ENCODE data around the gene KCNK10. TPM values are rescaled to one million over a fixed set of nuclear protein-coding genes. Genes with fewer than 3 reads are reported as not detected.

Gene KCNK10
- total and polyA plus RNA-seq, 10 of the 15 experiments (the other 5 are each of a cell fraction or from before 2014, with no cell fraction given) = 0.01 to 0.06 (median 0.02) TPM; not detected in 7

- in situ Hi-C loops (cut with MboI) (no loop called here), intact Hi-C loops (cut with micrococcal nuclease; ENCODE audit: unreplicated experiment) (no loop called here)
- Histone ChIP-seq H3K27me3 (replicated peaks in 1 of 2; ENCODE audit: control insufficient read depth in 2 of 2, insufficient read depth in 2 of 2, low read length in 1 of 2) (no peaks in the 10 kb centered on the region), H3K79me2 (ENCODE audit: control insufficient read depth, insufficient read depth, low read length) (no peaks in the 10 kb centered on the region), H3K9me3 (replicated peaks; ENCODE audit: control insufficient read depth, insufficient read depth, low read length) (no peaks in the 10 kb centered on the region), H3K4me3 (no peak overlapping the region), H2AFZ (ENCODE audit: control insufficient read depth, low read depth, low read length) (no peak overlapping the region), H4K20me1 (ENCODE audit: control insufficient read depth, insufficient read depth) (no peaks in the 10 kb centered on the region), H3K36me3 (ENCODE audit: control insufficient read depth in 2 of 2, insufficient read depth in 2 of 2, low read length in 1 of 2) (no peaks in the 10 kb centered on the region), H3K4me1 (ENCODE audit: control insufficient read depth, insufficient read depth, low read length) (no peaks in the 10 kb centered on the region), H3K27ac (ENCODE audit: control insufficient read depth, insufficient read depth) (no peak overlapping the region), H3K4me2 (ENCODE audit: control insufficient read depth, insufficient read depth) (no peak overlapping the region), H3K9ac (ENCODE audit: control insufficient read depth, insufficient read depth, low read length) (no peak overlapping the region)
- 64% methylated on average over 1 of the region's 1 CpG for WGBS (ENCODE audit: insufficient coverage, insufficient replicate concordance, low lambda C conversion rate, missing lambda C conversion rate)
- TF ChIP-seq ZNF207 (IDR thresholded peaks at IDR 0.05; ENCODE audit: borderline replicate concordance) = no peak
- no peak for TF ChIP-seq MTA3 (IDR thresholded peaks at IDR 0.05; ENCODE audit: borderline replicate concordance, low read length)
- no peak for TF ChIP-seq JUND (IDR thresholded peaks at IDR 0.05; ENCODE audit: low read depth, low read length)
- TF ChIP-seq, protein P1, sequence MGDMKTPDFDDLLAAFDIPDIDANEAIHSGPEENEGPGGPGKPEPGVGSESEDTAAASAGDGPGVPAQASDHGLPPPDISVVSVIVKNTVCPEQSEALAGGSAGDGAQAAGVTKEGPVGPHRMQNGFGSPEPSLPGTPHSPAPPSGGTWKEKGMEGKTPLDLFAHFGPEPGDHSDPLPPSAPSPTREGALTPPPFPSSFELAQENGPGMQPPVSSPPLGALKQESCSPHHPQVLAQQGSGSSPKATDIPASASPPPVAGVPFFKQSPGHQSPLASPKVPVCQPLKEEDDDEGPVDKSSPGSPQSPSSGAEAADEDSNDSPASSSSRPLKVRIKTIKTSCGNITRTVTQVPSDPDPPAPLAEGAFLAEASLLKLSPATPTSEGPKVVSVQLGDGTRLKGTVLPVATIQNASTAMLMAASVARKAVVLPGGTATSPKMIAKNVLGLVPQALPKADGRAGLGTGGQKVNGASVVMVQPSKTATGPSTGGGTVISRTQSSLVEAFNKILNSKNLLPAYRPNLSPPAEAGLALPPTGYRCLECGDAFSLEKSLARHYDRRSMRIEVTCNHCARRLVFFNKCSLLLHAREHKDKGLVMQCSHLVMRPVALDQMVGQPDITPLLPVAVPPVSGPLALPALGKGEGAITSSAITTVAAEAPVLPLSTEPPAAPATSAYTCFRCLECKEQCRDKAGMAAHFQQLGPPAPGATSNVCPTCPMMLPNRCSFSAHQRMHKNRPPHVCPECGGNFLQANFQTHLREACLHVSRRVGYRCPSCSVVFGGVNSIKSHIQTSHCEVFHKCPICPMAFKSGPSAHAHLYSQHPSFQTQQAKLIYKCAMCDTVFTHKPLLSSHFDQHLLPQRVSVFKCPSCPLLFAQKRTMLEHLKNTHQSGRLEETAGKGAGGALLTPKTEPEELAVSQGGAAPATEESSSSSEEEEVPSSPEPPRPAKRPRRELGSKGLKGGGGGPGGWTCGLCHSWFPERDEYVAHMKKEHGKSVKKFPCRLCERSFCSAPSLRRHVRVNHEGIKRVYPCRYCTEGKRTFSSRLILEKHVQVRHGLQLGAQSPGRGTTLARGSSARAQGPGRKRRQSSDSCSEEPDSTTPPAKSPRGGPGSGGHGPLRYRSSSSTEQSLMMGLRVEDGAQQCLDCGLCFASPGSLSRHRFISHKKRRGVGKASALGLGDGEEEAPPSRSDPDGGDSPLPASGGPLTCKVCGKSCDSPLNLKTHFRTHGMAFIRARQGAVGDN (IDR thresholded peaks at IDR 0.05) = no peak
- TF ChIP-seq HDGF (IDR thresholded peaks at IDR 0.05) = no peak
- no peak for TF ChIP-seq BRCA1 (IDR thresholded peaks at IDR 0.05; ENCODE audit: low read depth, low read length)
- TF ChIP-seq ZNF24 (IDR thresholded peaks at IDR 0.05) = no peak
- no peak for TF ChIP-seq MXI1 (IDR thresholded peaks at IDR 0.05; ENCODE audit: low read depth, low read length)
- TF ChIP-seq LARP7 (IDR thresholded peaks at IDR 0.05) = no peak
- TF ChIP-seq GABPA (IDR thresholded peaks at IDR 0.05; ENCODE audit: low read depth) = no peak
- no peak for TF ChIP-seq RAD51 (IDR thresholded peaks at IDR 0.05)
- TF ChIP-seq, protein P2, sequence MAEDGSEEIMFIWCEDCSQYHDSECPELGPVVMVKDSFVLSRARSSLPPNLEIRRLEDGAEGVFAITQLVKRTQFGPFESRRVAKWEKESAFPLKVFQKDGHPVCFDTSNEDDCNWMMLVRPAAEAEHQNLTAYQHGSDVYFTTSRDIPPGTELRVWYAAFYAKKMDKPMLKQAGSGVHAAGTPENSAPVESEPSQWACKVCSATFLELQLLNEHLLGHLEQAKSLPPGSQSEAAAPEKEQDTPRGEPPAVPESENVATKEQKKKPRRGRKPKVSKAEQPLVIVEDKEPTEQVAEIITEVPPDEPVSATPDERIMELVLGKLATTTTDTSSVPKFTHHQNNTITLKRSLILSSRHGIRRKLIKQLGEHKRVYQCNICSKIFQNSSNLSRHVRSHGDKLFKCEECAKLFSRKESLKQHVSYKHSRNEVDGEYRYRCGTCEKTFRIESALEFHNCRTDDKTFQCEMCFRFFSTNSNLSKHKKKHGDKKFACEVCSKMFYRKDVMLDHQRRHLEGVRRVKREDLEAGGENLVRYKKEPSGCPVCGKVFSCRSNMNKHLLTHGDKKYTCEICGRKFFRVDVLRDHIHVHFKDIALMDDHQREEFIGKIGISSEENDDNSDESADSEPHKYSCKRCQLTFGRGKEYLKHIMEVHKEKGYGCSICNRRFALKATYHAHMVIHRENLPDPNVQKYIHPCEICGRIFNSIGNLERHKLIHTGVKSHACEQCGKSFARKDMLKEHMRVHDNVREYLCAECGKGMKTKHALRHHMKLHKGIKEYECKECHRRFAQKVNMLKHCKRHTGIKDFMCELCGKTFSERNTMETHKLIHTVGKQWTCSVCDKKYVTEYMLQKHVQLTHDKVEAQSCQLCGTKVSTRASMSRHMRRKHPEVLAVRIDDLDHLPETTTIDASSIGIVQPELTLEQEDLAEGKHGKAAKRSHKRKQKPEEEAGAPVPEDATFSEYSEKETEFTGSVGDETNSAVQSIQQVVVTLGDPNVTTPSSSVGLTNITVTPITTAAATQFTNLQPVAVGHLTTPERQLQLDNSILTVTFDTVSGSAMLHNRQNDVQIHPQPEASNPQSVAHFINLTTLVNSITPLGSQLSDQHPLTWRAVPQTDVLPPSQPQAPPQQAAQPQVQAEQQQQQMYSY (CRISPR knock-in tag; IDR thresholded peaks at IDR 0.05) = no peak
- TF ChIP-seq NFYB (IDR thresholded peaks at IDR 0.05; ENCODE audit: insufficient read depth, low read depth, low read length) = no peak
- RAD21 ChIA-PET (ENCODE audit: unreplicated experiment) = no interaction called here
- DNase-seq (ENCODE audit: low read depth, low spot score) = no peak
- POLR2A ChIA-PET = no interaction called here
- BruUV-seq (replicated peaks) = no TSS peak
- ATAC-seq = no peak
- SMC1A ChIA-PET (ENCODE audit: uncharacterized antibody, unreplicated experiment) = no interaction called here
- no peak for FAIRE-seq
- CTCF ChIA-PET = no interaction called here
Observed at GRCh38 chr14:88137327-88137726, 185.7 kb downstream of the KCNK10 start.
